HG02943 (cell line): Measurements from ENCODE around the gene CHRDL1.

Experiments
- ATAC-seq: cut with Tn5 transposase; IDR thresholded peaks from one replicate; pipeline ENCODE4 v1.9.1; 2021; ENCODE audit warnings: mild to moderate bottlenecking, low read depth, moderate library complexity; ENCODE audit not compliant: unreplicated experiment

Gene CHRDL1

GRCh38 chrX:110745288-110745687 is 50.3 kb downstream of the CHRDL1 start:
- no peak for ATAC-seq

GRCh38 chrX:110743679-110744340 is 51.8 kb downstream of the CHRDL1 start:
- ATAC-seq, result no peak

- ATAC-seq, result no peak
These were observed 54.3 kb downstream of the CHRDL1 start for GRCh38 chrX:110741213-110741796.

GRCh38 chrX:110734894-110735541 is 60.6 kb downstream of the CHRDL1 start:
- ATAC-seq, result no peak

- no peak for ATAC-seq
These were observed 61.3 kb downstream of the CHRDL1 start for GRCh38 chrX:110734271-110734670.

- ATAC-seq, result no peak
These were observed 62.5 kb downstream of the CHRDL1 start for GRCh38 chrX:110733166-110733565.

GRCh38 chrX:110732266-110732665 is 63.4 kb downstream of the CHRDL1 start:
- ATAC-seq, result no peak

GRCh38 chrX:110723844-110724243 is 71.8 kb downstream of the CHRDL1 start:
- ATAC-seq, result no peak

- ATAC-seq, result no peak
These were observed 73.5 kb downstream of the CHRDL1 start for GRCh38 chrX:110722135-110722534.

GRCh38 chrX:110713666-110714065 is 82.0 kb downstream of the CHRDL1 start:
- no peak for ATAC-seq

GRCh38 chrX:110706446-110706845 is 89.2 kb downstream of the CHRDL1 start:
- no peak for ATAC-seq

- ATAC-seq, result no peak
These were observed 92.0 kb downstream of the CHRDL1 start for GRCh38 chrX:110703641-110704040.

GRCh38 chrX:110699109-110699508 is 96.5 kb downstream of the CHRDL1 start:
- ATAC-seq, result no peak

GRCh38 chrX:110698696-110699095 is 96.9 kb downstream of the CHRDL1 start:
- ATAC-seq, result no peak

- no peak for ATAC-seq
These were observed 102.8 kb downstream of the CHRDL1 start for GRCh38 chrX:110692866-110693265.

GRCh38 chrX:110691446-110691845 is 104.2 kb downstream of the CHRDL1 start:
- ATAC-seq, result no peak

- ATAC-seq, result no peak
These were observed 111.0 kb downstream of the CHRDL1 start for GRCh38 chrX:110684653-110685052.

- ATAC-seq, result no peak
These were observed 111.7 kb downstream of the CHRDL1 start for GRCh38 chrX:110683925-110684324.

GRCh38 chrX:110678591-110678990 is 117.0 kb downstream of the CHRDL1 start:
- no peak for ATAC-seq

- no peak for ATAC-seq
These were observed 119.7 kb downstream of the CHRDL1 start for GRCh38 chrX:110675886-110676285.

GRCh38 chrX:110671068-110671803 is 124.4 kb downstream of the CHRDL1 start:
- ATAC-seq, result peak; percentile 91
